ENCODE measurements around the gene SLC7A9. TPM values are rescaled to one million over a fixed set of nuclear protein-coding genes. Genes with fewer than 3 reads are reported as not detected.
"Not testable (repeated sequence)": the region's sequence is repeated elsewhere in the genome, so short reads cannot be mapped to it uniquely, and the experiment has no call there.

The SLC7A9 gene
- total RNA-seq, 1 donor from 2014 or later: 1.6 TPM

DNA sequence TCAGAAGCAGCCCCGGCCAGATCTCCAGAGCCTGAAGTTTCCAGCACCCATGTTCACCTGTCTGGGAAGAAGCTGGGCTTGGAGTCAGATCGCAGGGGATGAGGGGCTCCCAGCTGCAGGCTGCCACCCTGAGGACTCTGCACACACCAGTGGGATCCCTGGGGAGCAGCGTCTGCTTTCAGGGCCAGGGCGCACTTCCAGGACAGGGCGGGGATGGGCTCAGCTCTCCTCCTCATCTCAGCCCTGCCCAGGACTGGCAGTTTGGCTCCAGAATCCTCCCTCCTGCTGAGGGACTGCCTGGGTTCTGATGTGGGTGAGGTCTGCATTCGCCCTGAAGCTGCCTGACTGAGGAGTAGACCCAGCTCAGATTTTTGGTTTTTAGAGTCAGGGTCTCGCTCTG is 3.5 kb downstream of the SLC7A9 start:
- no peak for DNase-seq (ENCODE audit: low spot score in 2 of 2)
- no peak for FAIRE-seq

DNA sequence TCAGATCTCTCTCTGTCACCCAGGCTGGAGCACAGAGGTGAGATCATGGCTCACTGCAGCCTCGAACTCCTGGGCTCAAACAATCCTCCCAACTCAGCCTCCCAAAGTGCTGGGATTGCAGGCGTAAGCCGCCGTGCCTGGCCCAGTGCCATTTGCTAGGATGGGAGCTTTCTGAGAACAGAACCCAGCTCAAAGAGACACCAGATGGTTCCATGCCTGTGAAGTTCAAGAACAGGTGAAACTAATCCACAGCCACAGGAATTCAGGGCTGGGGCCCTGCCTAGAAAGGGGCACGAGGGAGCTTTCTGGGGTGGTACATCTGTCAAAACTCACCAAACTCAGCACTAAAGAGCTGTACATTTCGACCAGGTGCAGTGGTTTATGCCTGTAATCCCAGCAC is 4.2 kb downstream of the SLC7A9 start:
- DNase-seq (ENCODE audit: low spot score in 2 of 2) (no peak), FAIRE-seq (no peak)

DNA sequence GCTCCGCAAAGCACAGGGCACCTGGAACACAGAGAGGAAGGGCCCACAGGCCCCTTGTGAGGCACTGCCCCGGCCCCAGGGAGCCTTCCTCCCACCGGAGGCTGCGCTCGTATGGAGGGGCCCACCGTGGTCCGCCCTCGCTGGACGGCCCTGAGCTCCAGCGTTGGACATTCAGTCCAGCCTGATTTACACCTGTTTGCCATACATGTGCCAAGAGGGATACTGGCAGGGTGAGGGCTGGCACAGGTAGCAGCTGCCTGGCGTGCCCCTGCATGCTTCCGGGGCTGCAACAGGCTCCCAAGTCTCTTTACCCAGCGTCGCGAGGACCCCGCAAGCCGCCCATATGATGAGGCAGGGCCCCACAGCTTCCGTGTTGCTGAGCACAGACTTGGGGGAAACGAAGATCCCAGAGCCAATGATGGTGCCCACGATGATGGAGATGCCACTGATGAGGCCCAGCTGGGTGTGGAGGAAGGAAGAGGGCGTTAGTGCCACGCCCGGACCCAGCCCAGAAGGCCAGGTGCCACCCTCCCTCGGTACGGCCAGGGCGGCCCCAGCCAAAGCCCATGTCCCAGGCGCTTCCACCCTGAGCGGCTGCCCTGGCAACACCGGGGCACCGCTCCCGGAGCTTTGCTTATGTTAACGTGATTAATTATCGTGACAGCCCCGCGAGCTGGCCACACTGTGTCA is 5.1 kb downstream of the SLC7A9 start:
- FAIRE-seq: no peak
- DNase-seq (ENCODE audit: low spot score in 2 of 2): no peak

DNA sequence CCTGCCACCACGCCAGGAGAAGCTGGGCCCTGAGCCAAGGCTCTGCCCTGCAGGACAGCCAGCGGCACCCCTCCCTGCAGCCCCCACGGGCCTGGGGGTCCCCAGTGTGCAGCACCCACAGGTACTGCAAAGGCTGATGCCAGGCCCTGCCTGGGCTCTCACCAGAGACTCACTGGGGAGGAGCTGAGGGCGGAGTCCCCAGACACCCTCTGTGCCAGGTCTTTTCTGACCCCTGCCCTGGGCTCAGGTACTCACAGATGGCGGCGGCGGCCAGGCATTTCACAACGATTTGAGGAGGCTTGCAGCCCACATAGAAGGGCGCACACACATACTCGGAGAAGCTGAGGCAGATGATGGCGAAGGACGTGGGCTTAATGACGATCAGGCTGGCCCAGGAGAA is 5.7 kb downstream of the SLC7A9 start:
- DNase-seq (ENCODE audit: low spot score in 2 of 2): no peak
- FAIRE-seq: no peak

DNA sequence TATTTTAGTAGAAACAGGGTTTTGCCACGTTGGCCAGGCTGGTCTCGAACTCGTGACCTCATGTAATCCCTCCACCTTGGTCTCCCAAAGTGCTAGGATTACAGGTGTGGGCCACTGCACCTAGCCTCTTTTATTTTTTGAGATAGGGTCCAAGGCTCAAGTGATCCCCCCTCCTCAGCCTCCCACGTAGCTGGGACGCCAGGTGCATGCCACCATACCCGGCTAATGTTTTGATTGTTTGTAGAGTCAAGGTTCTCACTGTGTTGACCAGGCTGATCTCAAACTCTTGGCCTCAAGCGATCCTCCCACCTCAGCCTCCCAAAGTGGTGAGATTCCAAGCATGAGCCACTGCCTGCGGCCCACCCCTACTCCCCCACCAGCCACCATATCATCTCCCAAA is 6.3 kb downstream of the SLC7A9 start:
- no peak for FAIRE-seq
- no peak for DNase-seq (ENCODE audit: low spot score in 2 of 2)

DNA sequence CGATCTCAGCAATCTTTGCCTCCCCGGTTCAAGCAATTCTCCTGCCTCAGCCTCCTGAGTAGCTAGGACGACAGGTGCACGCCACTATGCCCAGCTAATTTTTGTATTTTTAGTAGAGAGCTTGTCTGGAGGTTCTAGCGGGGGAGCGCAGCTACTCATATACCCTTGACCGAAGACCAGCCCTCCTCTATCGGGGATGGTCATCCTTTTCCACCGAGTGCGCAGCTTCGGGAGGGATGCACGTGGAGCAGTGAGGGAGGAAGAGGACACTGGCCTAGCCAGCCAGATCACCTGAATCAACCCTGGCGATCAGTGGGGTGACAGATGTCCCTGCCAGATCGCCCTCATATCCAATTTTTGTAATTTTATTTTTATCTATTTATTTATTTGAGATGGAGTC is 6.8 kb downstream of the SLC7A9 start:
- no peak for FAIRE-seq
- DNase-seq (ENCODE audit: low spot score in 2 of 2): no peak

DNA sequence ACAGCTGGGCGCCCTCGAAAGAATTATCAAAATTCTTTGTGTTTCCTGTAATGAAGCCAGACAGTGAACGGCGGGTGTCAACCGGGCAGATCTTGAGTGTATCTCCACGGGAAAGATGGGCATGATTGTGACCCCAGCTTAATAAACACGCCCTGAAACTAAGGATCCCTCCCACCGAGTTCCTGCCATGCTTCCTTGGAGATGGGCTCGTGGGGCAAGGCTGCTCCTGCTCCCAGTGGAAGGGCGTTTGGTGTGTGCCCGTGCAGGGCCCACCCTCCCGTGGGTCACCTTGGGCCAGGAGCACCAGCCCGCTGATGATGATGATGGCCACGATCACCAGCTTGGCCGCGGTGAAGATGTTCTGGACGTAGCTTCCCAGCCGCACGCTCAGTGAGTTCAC is 7.4 kb downstream of the SLC7A9 start:
- no peak for DNase-seq (ENCODE audit: low spot score in 2 of 2)
- FAIRE-seq: no peak

DNA sequence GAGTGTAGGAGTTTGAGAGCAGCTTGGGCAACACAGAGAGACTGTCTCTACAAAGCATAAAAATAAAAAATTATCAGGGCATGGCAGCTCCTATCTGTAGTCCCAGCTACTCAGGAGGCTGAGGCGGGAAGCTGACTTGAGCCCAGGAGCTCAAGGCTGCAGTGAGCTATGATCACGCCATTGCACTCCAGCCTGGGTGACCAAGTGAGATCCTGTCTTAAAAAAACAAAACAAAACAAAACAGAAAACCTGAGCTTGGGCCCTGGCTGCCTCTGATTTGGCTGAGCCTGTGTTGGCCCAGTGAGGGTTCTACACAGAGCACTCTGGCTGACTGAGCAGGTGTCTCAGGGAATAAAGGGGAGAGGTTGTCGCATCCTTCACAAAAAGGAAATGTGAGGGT is 8.0 kb downstream of the SLC7A9 start:
- DNase-seq (ENCODE audit: low spot score in 2 of 2) (no peak), FAIRE-seq (no peak)

DNA sequence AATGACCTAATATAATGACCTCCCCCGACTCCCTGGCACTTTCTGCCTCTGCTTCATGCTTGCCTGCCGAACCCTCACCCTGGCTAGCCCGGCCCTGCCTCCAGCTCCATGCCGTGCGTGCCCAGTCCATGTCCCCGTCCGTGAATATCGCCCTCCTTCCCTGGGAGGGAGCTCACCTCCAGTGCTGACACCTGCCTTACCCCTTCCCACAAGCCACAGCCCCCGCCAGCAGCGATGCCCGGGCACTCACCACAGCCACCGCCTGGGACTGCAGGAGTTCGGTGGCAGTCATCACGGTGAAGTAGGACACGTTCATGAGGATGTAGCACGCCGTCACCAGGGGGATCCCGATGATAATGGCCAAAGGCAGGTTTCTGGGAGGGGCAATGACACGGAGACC is 10.0 kb downstream of the SLC7A9 start:
- no peak for DNase-seq (ENCODE audit: low spot score in 2 of 2)
- FAIRE-seq: no peak

DNA sequence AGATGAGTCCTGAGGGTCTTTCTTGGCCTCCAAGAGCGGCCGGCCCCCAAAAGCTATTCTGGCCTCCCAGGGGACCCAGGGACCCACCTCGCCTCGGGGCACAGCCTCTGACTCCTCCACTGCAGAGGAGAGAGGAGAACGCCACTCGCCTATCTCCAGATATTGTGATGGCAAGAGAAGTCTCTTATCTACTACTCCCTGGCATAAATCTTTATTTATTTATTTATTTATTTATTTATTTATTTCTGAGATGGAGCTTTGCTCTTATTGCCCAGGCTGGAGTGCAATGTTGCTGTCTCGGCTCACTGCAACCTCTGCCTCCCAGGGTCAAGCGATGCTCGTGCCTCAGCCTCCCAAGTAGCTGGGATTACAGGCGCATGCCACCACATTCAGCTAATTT is 11.0 kb downstream of the SLC7A9 start:
- DNase-seq (ENCODE audit: low spot score in 2 of 2): no peak
- FAIRE-seq: no peak

DNA sequence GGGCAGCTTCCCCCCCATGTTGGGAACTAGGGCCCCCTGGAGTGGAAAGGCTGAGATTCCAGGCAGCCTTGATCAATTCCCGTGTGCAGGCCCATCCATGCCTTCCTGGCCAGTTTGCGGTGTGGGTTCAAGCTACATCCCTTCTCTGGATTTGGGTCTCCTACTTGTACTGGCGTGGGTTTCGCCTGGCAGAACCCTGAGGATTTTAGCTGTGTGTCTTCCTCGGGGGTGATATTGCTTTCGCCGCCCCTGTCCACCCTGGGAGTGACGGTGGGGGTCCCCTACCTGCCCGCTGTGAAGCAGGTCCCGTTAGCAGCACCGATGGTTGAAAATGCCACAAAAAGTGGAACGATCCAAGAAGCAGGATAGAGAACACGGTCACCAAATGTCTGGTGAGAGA is 11.4 kb downstream of the SLC7A9 start:
- DNase-seq (ENCODE audit: low spot score in 2 of 2): no peak
- no peak for FAIRE-seq

DNA sequence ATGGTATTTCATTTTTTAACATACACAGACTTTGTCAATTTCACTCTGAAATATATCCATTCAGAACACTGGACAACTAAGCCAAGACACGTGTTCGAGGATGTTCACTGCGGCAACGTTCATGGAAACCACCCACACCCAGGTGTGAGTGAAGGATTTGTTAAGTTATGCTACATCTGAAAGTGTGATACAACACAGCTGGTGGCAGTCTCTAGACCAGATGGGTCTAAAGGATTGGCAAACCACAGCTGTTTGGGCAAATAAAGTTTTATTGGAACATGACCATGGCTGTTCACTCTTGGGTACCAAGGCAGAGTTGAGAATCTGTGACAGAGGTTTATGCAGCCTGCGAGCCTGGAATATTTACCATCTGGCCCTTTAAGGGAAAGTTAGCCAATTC is 12.0 kb downstream of the SLC7A9 start:
- DNase-seq (ENCODE audit: low spot score in 2 of 2): no peak
- no peak for FAIRE-seq

DNA sequence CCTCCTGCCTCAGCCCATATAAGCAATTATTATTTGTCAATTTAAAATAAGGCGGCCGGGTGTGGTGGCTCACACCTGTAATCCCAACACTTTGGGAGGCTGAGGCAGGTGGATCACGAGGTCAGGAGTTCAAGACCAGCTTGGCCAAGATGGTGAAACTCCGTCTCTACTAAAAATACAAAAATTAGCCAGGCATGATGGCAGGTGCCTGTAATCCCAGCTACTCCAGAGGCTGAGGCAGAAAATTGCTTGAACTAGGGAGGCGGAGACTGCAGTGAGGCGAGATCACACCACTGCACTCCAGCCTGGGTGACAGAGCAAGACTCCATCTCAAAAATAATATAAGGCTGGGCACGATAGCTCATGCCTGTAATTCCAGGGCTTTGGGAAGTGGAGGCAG is 12.7 kb downstream of the SLC7A9 start:
- not testable (repeated sequence) for FAIRE-seq; DNase-seq (ENCODE audit: low spot score in 2 of 2)

DNA sequence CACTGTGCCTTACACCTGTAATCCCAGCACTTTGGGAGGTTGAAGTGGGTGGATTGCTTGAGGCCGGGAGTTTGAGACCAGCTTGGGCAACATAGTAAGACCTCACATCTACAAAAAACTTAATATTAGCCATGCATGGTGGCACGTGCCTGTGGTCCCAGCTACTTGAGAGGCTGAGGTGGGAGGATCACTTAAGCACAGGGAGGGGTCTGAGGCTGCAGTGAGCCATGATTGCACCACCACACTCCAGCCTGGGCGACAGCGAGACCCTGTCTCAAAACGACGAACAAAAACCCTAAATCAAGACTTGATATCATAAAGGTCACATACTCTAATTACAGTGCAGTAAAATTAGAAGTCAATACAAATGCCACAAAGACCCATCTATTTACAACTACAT is 17.4 kb downstream of the SLC7A9 start:
- FAIRE-seq (no peak), DNase-seq (ENCODE audit: low spot score in 2 of 2) (no peak)

DNA sequence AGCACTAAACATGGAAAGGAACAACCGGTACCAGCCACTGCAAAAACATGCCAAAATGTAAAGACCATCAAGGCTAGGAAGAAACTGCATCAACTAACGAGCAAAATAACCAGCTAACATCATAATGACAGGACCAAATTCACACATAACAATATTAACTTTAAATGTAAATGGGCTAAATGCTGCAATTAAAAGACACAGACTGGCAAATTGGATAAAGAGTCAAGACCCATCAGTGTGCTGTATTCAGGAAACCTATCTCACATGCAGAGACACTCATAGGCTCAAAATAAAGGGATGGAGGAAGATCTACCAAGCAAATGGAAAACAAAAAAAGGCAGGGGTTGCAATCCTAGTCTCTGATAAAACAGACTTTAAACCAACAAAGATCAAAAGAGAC is 21.5 kb downstream of the SLC7A9 start:
- not testable (repeated sequence) for DNase-seq (ENCODE audit: low spot score in 2 of 2); FAIRE-seq

DNA sequence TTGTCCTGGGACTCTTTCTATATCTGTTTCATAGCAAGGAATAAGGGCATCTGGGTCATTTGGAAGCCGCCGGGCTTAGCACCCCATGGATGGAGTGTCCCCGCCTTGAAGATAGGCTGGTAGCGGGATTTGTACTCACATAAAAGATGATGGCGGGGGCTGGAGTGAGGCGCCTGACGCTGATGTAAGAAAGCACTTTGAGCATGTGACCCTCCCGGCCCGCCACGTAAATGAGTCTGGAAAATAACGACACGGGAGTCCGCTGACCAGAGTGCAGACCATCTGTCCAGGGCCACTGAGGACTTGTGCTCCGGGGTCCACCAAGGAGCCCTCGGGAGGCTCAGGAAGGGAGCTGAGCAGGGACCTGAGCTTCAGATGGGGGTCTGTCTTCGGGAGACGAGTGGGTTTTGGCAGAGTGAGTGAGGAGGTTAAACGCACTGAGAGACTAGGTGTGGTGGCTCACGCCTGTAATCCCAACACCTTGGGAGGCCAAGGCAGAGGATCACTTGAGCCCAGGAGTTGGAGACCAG is 25.8 kb downstream of the SLC7A9 start:
- FAIRE-seq: no peak
- DNase-seq (ENCODE audit: low spot score in 2 of 2): no peak

DNA sequence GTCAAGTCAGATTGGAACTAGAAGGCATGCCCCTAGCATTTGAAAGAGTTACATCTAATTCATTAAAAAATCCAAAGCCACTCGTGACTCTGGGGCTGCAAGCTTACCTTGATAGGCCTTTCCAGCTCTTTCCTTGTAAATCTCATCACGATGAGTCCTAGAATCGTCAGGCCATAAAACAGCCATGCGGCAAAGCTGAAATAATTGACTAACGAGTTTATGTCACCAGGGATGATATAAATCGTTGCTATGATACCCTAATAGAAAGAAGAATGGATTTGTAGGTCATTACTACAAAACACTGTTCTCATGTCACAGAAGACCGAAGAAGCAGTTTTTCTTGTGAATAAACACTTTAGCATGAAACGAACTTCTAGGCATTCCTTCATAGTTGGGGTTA is 27.5 kb downstream of the SLC7A9 start:
- FAIRE-seq (no peak), DNase-seq (ENCODE audit: low spot score in 2 of 2) (no peak)

DNA sequence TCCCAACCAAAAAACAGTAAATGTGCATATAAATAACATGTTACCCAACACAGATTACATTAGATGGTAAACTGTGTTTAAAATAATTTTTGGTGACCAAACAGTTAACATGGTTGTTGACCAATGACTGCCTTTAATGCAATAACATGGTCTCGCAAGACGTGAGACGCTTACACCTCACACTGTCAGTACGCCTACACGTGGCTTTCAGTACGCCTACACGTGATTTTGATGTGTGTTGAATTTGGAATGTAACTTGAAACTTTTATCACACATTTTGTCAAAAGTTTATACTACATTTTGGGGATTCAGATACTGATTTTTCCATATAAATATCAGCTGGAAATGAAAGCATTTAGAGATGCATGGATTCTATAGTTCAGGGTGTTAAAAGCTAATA is 32.0 kb downstream of the SLC7A9 start:
- DNase-seq (ENCODE audit: low spot score in 2 of 2): no peak
- no peak for FAIRE-seq

DNA sequence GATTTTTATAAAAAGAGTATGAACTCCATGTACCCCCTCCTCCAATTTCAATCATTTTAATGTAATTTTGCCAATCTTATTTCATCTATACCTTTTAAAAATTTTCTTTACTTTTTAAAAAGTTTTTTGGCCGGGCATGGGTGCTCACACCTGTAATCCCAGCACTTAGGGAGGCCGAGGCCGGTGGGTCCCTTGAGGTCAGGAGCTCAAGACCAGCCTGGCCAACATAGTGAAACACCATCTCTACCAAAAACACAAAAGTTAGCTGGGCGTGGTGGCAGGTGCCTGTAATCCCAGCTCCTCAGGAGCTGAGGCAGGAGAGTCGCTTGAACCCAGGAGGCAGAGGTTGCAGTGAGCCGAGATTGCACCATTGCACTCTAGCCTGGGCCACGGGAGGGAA is 36.2 kb downstream of the SLC7A9 start:
- not testable (repeated sequence) for DNase-seq (ENCODE audit: low spot score in 2 of 2); FAIRE-seq

DNA sequence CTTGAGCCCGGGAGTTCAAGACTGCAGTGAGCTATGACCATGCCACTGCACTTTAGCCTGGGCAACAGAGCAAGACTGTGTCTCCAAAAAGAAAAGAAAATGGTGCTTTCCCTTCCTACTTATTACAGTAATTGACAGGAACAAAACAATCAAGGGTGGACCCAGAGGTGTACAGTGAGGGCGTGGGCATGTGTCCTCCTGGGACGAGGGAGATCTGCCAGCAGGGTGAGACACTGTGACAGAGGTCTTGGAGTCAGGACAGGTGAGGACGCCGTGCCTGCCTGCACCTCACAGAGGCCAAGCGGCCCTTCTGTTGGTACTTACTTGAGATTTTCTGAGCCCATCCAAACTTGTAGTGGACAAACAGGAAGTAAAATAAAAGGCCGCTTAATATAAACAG is 36.7 kb downstream of the SLC7A9 start:
- not testable (repeated sequence) for DNase-seq (ENCODE audit: low spot score in 2 of 2); FAIRE-seq

DNA sequence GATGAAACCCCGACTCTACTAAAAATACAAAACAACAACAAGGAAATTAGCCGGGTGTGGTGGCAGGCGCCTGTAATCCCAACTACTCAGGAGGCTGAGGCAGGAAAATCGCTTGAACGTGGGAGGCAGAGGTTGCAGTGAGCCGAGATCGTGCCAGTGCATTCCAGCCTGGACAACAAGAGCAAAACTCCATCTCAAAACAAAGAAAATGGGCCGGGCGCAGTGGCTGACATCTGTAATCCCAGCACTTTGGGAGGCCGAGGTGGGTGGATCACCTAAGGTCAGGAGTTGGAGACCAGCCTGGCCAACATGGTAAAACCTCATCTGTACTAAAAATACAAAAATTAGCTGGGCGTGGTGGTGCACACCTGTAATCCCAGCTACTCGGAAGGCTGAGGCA is 37.5 kb downstream of the SLC7A9 start:
- not testable (repeated sequence) for FAIRE-seq; DNase-seq (ENCODE audit: low spot score in 2 of 2)

DNA sequence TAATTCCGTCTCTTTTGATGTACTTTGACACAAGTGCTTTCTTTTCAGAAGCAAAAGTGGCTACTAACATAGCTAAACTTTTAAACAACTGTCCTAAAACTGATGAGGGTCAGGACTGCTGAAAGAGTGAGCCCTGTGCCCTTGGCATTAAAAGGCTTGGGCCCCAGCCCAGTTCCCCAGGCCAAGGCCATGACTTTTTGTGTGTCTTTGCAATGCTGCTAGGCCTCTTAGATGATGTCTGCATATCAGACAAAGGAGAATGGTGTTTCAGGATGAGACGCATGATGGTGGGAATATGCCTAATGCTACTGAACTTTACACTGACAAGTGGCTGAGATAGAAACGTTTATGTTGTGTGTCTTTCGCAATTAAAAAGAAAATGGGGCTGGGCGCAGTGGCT is 38.0 kb downstream of the SLC7A9 start:
- FAIRE-seq (no peak), DNase-seq (ENCODE audit: low spot score in 2 of 2) (no peak)

Measured in frontal cortex (tissue), 4 donors.